ENCODE data around the gene THBS2.

Gene THBS2

GRCh38 chr6:169249057-169249456 lies 4.6 kb downstream of the THBS2 start:
- no peak for DNase-seq (ENCODE audit: low read depth in 2 of 2)

DNA sequence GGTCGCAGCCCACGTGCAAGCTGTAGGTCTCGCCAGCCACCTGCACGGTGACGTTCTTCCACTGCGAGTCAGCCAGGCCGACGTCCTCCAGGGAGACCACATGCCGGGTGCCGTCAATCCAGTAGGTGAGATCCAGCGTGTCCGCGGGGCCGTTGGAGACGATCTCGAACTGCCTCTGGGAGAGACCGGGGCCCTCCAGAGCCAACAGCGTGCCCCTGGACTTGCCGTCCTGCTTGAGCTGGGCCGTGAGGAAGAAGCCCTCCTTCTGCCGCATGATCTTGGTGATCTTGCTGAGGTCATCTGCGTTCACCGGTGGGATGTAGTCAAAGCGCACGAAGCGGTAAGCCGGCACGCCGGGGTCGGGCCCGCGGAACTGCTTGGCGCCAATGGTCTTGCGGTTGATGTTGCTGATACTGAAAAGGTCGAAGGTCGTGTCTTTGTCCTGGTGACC lies 5.1 kb downstream of the THBS2 start:
- no peak for DNase-seq (ENCODE audit: low read depth in 2 of 2)

- no peak for DNase-seq (ENCODE audit: low read depth in 2 of 2)
These were observed 5.7 kb downstream of the THBS2 start for GRCh38 chr6:169247991-169248390.

- DNase-seq (ENCODE audit: low read depth in 2 of 2): no peak
These were observed 6.2 kb downstream of the THBS2 start for GRCh38 chr6:169247419-169247818.

GRCh38 chr6:169246445-169246844 lies 7.2 kb downstream of the THBS2 start:
- no peak for DNase-seq (ENCODE audit: low read depth in 2 of 2)

GRCh38 chr6:169244684-169245383 lies 8.8 kb downstream of the THBS2 start:
- DNase-seq (ENCODE audit: low read depth in 2 of 2): no peak

DNA sequence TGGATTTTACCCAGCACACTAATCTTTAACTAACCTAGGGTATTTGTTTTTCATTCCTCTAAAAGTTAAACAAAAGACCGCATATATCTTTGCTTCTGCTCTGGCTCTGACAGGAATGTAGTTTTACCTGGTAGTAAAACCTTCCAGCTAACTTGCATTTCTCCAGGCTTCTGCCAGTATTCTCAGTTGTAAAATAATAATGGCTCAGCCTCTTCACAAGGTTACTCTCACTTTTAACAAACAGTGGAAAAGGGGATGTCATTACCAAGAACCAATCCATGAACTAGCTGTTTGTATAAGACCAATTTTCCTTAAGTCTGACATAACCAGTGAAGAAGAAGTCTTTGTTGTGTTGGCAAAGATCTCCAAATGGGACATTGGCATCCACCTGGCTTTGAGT lies 10.0 kb downstream of the THBS2 start:
- DNase-seq (ENCODE audit: low read depth in 2 of 2): no peak

- DNase-seq (ENCODE audit: low read depth in 2 of 2): no peak
These were observed 10.5 kb downstream of the THBS2 start for GRCh38 chr6:169243186-169243585.

DNA sequence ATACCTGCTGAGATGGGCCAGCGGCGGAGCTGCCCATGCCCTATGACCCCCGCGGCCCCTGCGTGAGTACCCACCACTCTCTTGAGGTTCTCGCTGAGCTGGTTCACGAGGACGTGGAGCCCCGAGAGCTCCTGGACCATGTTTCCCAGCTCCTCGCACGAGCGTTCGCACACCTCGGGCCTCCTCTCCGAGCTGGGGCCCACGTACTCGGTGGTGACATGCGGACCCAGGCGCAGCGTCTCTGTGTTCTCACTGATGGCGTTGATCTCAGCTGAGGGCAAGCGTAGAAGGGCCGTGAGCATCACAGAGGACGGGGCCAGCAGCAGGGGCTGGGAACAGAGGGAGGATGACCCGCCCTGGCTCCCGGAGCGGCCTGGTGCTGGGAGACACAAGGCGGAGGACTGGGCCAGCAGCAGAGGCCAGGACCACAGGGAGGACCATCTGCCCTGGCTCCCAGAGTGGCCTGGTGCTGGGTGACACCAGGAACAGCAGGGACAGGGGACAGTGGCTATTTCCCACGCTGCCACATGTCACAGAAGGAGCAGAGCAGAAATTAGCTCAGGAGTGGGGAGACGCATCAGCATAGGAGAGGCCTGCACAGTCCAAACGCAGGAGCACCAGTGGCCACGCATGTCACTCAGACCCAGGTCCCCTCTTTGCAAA lies 11.8 kb downstream of the THBS2 start:
- DNase-seq (ENCODE audit: low read depth in 2 of 2): no peak

DNA sequence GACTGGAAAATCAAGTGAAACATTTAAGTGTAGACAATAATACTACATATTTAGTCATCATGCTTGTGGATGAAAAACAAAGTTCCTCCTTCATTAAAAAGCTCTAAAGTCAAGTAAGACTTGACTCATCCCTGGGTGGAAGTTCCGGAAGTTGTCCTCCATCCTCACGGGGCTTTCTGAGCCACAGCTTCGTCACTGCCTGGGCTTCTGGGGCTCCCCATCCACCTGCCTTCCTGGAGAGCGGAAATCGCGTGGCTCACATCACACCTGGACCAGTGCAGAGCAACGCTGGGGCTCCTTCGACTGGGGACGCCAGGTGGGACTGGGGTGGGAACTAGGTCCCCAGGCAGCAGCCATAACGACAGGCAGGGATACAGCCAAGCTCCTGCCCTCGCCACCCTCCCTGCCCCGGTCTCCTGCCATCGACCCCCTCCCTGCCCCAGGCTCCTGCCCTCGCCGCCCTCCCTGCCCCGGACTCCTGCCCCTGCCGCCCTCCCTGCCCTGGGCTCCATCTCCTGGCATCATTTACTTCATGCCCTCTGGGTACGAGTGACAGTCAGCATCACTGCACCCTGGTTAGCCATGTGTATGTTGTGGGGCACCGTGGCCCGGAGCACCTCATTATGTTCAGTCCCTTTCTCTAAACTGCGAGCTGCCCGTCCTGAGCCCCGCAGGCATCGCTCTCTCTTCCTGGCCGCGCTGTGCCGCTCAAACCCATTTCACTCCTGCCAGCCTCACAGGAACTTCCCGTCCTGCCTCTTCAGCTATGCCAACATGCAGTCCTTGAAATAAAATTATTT lies 12.9 kb downstream of the THBS2 start:
- DNase-seq (ENCODE audit: low read depth in 2 of 2): no peak

- no peak for DNase-seq (ENCODE audit: low read depth in 2 of 2)
These were observed 13.5 kb downstream of the THBS2 start for GRCh38 chr6:169240125-169240524.

- no peak for DNase-seq (ENCODE audit: low read depth in 2 of 2)
These were observed 14.5 kb downstream of the THBS2 start for GRCh38 chr6:169239181-169239580.

GRCh38 chr6:169238766-169239165 lies 14.9 kb downstream of the THBS2 start:
- DNase-seq (ENCODE audit: low read depth in 2 of 2): no peak

- no peak for DNase-seq (ENCODE audit: low read depth in 2 of 2)
These were observed 16.0 kb downstream of the THBS2 start for GRCh38 chr6:169237496-169238134.

DNA sequence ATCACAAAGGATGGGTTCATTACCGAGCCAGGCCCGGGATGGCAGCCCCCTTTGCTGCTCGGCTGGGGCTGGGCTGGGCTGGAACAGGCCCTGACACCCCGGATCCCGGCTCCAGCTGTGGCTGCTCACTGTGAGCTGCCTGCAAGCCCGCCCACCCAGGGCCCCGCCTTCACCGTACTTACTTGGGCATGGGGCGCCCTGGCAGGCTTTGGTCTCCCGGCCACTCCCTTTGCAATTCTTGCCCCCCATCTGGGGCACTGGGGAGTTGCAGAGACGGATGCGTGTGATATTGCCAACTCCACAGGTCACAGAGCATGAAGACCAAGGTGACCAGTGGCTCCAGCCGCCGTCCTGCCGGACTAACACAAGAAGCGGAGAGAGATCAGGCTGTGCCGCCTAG lies 16.7 kb downstream of the THBS2 start:
- DNase-seq (ENCODE audit: low read depth in 2 of 2): no peak

GRCh38 chr6:169236545-169236944 lies 17.1 kb downstream of the THBS2 start:
- DNase-seq (ENCODE audit: low read depth in 2 of 2): no peak

GRCh38 chr6:169235286-169235685 lies 18.4 kb downstream of the THBS2 start:
- DNase-seq (ENCODE audit: low read depth in 2 of 2): no peak

GRCh38 chr6:169234634-169235033 lies 19.0 kb downstream of the THBS2 start:
- DNase-seq (ENCODE audit: low read depth in 2 of 2): no peak

GRCh38 chr6:169233832-169234231 lies 19.8 kb downstream of the THBS2 start:
- no peak for DNase-seq (ENCODE audit: low read depth in 2 of 2)

DNA sequence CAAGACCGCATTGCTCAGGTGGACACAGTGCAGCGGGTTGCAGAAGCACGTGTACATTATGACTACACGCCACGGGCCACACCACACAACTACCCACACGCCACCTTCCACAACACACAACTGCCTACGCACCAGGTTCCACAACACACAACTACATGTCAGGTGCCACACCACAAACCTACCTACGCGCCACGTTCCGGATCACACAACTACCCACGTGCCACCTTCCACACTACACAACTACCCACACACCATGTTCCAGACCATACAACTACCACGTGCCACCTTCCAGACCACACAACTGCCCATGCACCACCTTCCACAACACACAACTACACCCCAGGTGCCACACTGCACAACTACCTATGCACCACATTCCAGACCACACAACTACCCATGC lies 20.5 kb downstream of the THBS2 start:
- no peak for DNase-seq (ENCODE audit: low read depth in 2 of 2)

DNA sequence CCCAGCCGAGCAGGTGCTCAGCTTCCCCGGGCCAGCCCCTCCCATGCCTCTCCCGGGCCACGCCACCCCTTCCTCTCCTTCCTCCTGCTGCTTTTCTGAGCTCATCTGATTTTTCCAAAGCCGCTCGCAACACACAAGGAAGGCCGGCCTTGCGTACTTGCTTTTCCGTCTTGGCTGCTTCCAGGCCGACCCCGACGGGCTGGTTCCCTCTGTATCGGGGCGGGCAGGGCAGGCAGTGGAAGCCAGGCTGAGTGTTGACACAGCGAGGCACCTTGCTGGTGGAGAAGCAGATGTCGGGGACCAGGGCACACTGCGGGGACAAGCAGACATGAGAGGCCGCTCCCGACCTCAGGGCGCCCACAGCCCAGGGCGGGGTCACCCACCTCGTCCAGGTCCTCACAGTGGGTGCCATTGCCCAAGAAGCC lies 21.1 kb downstream of the THBS2 start:
- DNase-seq (ENCODE audit: low read depth in 2 of 2): no peak

GRCh38 chr6:169231790-169232506 lies 21.7 kb downstream of the THBS2 start:
- no peak for DNase-seq (ENCODE audit: low read depth in 2 of 2)
